GM19438 (cell line): ENCODE data around the gene IL26.

Experiments
- ATAC-seq: cut with Tn5 transposase; IDR thresholded peaks from one replicate; pipeline ENCODE4 v1.9.1; 2021; ENCODE audit warnings: low read depth; ENCODE audit not compliant: unreplicated experiment

Gene IL26

DNA sequence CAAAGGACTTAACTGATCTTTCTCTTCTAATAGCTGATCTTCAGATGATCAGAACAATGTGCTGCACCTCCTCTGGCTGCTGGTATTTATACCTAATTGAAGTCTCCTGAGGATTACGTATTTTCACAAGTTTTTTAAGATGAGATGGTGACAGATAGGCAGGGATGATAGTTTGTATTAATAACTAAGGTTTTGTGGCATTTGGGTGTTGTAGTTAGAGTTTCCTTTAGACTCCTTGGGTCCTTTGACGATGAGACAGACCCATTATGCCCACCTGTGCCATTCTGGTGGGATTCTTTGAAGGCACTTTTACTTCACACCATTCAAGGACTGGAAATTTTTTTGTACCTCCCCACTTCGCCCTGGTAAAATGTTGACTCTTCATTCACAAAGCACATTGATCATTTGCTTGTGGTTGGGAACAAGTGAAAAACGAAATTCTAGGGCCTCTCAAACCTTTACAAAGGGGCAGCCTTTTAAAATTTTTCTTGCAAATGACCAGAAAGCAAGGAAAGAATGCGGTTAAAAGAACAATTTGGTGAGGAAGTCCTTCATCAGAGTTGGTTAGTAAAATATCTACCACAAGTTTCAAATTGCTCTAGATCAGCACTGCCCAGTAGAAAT lies 65.8 kb downstream of the IL26 start, which contains the start of gene IFNG:
Gene IFNG, minus strand, starts transcription at position 60 of the 624 bp plus-strand sequence. CDS start 125 bp downstream, outside the sequence.
- peak; percentile 79 for ATAC-seq

DNA sequence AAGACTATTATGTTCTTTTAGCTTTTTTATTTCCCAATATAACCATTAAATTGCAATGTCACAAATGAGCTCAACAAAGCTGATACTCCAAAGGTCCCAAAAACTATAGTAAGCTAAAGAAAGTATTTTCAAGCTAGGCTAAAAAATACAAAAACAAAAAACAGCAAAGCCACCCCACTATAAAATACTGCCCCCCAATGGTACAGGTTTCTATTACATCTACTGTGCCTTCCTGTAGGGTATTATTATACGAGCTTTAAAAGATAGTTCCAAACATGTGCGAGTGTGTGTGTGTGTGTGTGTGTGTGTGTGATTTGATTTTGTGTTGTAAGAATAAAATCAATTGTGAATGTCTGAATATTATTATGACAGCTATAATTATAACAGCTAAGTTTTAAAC lies 67.2 kb downstream of the IL26 start:
- no peak for ATAC-seq

DNA sequence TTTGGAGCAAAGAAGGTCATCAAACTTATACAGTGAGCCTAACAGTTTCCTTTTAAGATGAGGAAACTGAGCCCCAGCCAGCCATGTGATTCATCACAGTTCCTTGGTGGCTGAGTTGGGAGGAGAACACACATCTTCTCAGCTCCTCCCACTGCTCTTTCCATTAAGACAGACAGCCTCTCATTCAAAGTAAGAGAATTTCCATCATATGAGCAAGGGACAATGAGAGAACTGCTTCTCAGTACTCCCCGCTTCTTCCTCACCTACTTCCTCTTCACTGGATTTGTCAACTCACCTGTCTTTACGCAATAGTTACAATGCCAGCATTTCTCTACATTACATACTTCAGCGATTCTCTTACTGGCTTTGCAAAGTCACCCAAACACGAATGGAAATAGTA lies 68.2 kb downstream of the IL26 start:
- no peak for ATAC-seq

DNA sequence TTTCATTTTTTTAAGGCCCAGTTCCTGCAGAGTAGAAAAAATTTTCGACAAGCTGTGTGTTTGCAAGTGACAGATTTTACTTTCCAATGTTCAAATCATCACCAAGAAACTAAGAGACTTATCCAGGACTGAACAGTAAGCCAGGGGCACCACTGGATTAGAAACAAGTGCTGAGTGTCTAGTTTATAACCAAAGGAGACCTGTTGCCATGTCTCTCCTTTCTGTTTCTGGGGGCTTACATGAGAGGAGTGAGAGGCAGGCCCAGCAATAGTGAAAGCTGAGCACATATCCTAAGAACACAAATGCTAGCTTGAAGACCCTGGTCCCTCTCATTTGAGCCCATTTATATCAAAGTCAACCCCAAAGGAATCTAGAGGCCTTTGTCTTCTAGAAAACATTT lies 69.0 kb downstream of the IL26 start:
- ATAC-seq = no peak

DNA sequence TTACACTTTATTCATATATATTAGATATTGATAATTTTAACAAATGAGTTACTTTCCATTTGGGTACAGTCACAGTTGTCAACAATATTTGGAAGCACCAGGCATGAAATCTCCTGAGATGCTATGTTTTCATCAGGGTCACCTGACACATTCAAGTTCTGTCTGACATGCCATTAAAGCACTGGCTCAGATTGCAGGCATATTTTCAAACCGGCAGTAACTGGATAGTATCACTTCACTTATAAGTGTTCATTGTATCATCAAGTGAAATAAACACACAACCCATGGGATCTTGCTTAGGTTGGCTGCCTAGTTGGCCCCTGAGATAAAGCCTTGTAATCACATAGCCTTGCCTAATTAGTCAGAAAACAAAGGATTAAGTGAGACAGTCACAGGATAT lies 70.8 kb downstream of the IL26 start:
- no peak for ATAC-seq
